Mucosa of descending colon (tissue), 3 donors: Measurements from ENCODE around the gene PIP5K1C. TPM values are rescaled to one million over a fixed set of nuclear protein-coding genes. Genes with fewer than 3 reads are reported as not detected.

Experiments
- ATAC-seq: fragments of 200-7000 bp; cut with Tn5 transposase; one replicate; pipeline ENCODE4 v1.9.1; 2020; ENCODE audit warnings: mild to moderate bottlenecking, moderate library complexity
- DNase-seq, 3 donors: peaks; one replicate each; pipeline ENCODE4 v3.0.0-alpha.2; 2020
- H3K36me3 ChIP-seq: fragments of 200-600 bp; one replicate; pipeline ENCODE4 v1.8.0; 2021; ENCODE audit warnings: low read depth, mild to moderate bottlenecking
- H3K4me1 ChIP-seq: fragments of 200-600 bp; one replicate; pipeline ENCODE4 v1.8.0; 2021; ENCODE audit warnings: low read depth, mild to moderate bottlenecking
- H3K4me3 ChIP-seq: fragments of 200-600 bp; one replicate; pipeline ENCODE4 v1.8.0; 2021; ENCODE audit warnings: mild to moderate bottlenecking
- H3K9me3 ChIP-seq: fragments of 200-600 bp; one replicate; pipeline ENCODE4 v1.8.0; 2021; ENCODE audit warnings: mild to moderate bottlenecking
- intact Hi-C, 2 donors: fragments of 100-400 bp; cut with DNase I in 1 of 2; cut with micrococcal nuclease in 1 of 2; formaldehyde crosslinking; loops; one replicate each; pipeline versions ENCODE4 v1.11.0 to v1.11.1; 2022; cut with DNase I, micrococcal nuclease
- total RNA-seq, 3 donors: library from RNA; stranded (reverse); fragmentation: NEBNext Ultra II Directional in 2 of 3; extraction: Animal tissue kit (Norgen Biotek cat#: 25700) in 2 of 3; gene quantifications; one replicate each; pipeline versions ENCODE4 v1.2.1 to v1.2.4, GENCODE V29; 2021 to 2023
- TF ChIP-seq, protein P1 (sequence below): fragments of 200-600 bp; IDR thresholded peaks from one replicate; pipeline ENCODE4 v1.8.0; 2022; ENCODE audit warnings: antibody characterized with exemption, mild to moderate bottlenecking
- donor health status: DM: no; HTN: no; CAD: no; lungs with moderate emphysema.
- donor health status: DM: no; HTN: no; CAD: no.
- donor health status: DM: no; HTN: yes; CAD: no.

PIP5K1C gene
- total RNA-seq, 3 donors from 2014 or later: 23.1 to 95.2 (median 23.2) TPM

DNA sequence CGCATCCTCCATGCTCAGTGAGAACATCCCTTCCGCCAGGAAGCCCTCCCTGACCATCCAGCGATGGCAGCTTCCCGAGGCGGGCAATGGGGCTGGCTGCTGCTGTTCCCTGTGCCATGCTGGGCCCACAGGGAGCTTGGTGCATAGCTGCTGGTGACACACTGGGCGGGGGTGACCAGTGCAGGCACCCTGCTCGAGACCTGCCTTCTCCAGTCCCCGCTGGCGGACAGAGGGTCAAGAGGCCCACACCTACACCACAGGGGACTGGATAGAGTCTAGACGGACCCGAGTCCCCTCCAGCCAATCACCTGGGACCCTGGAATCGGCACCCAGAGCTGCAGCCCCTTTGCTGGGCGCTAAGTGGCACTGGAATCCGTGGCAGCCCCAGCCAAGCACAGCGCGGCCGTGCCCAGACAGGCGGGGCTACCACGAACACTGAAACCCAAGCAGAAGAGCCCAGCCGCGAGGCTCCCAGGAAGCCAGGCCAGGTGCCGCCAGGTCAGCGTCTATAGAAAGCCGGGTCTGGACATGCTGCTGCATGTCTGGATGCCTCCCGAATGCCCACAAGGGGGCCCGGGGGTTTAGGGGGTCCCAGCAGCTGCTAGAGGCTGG lies 84.6 kb downstream of the PIP5K1C start:
- intact Hi-C loops: loop anchor here in 1 of 2 donors (10.0 kb wide), 1 partner anchor 71 kb away; no protein-coding TSS in a partner anchor
- DNase-seq: no peak
- Histone ChIP-seq H3K36me3 (no peaks in the 10 kb centered on the region), H3K4me3 (no peak overlapping the region), H3K9me3 (no peaks in the 10 kb centered on the region), H3K4me1 (no peaks in the 10 kb centered on the region)
- TF ChIP-seq, protein P1, sequence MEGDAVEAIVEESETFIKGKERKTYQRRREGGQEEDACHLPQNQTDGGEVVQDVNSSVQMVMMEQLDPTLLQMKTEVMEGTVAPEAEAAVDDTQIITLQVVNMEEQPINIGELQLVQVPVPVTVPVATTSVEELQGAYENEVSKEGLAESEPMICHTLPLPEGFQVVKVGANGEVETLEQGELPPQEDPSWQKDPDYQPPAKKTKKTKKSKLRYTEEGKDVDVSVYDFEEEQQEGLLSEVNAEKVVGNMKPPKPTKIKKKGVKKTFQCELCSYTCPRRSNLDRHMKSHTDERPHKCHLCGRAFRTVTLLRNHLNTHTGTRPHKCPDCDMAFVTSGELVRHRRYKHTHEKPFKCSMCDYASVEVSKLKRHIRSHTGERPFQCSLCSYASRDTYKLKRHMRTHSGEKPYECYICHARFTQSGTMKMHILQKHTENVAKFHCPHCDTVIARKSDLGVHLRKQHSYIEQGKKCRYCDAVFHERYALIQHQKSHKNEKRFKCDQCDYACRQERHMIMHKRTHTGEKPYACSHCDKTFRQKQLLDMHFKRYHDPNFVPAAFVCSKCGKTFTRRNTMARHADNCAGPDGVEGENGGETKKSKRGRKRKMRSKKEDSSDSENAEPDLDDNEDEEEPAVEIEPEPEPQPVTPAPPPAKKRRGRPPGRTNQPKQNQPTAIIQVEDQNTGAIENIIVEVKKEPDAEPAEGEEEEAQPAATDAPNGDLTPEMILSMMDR: no peak
- ATAC-seq: no peak

DNA sequence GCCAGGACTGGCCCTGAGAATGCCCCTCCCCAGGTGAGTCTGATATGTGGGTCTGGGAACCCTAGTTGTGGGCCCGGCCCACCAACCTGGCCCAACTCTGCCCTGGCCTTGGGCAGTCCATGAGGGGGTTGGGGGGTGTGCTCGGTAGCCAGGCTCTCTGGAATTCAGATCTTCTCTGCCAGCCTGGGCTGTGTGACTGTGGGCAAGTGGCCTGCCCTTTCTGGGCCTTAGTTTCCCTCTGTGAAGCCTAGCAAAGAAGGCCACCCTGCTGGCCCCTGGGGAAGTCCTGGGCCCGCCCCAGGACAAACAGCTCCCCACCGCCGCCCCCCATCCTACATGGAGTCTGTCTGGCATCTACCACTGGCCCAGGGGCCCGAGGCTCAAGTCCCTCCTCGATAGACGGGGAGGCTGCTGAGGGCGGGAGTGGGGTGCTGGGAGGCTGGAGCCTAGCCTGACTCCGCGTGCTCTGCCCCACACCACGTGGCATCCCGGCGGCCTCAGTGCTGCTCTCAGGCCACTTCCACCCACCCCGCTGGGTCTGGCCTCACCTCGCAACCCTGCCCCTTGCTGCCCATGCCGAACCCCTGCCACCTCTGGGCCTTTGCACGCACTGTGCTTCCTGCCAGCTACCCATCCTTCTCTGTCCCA lies 85.3 kb downstream of the PIP5K1C start:
- Histone ChIP-seq H3K9me3 (no peaks in the 10 kb centered on the region), H3K4me3 (no peak overlapping the region), H3K4me1 (no peaks in the 10 kb centered on the region), H3K36me3 (no peaks in the 10 kb centered on the region)
- TF ChIP-seq, protein P1: no peak
- intact Hi-C loops: loop anchor here in 1 of 2 donors (10.0 kb wide), 1 partner anchor 70 kb away; no protein-coding TSS in a partner anchor
- DNase-seq (no peak), ATAC-seq (no peak)

DNA sequence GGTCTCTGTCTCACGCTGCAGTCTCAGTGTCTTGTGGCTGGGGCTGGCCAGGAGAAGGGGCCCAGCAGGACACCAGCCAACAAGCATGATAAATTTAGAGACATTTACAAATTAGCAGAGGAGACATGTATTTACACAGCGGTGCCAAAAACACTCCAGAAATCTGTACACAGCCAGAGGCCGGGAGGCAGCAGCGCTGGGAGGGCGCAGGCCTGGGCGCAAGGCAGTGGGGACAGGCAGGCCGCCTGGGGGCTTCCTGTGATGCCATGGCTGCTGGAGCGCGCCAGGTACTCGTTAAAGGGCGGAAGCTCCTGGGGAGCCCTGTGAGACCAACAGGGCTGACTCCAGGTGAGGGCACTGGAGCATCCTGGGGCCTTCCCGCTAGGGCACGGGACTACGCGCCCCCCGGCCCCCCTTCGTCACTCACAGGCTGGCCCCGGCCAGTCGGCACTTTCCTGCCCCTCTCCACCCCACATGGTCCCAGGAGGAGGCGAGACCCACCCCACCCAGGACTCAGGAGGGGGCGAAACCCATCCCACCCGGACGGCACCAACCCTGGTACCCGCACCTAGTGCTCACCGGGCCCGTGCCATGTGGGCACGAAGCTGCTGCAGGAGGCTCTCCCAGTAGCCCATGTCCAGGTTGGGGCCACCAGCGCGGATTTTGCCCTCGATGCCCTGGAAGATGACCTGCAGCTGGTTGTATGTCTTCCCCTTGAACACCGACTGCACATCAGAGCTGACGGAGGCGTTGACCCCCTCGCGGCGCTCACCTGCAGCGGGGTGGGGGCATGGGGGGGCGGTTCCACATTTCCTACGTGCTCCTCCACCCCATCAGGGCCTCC lies 86.2 kb downstream of the PIP5K1C start:
- Histone ChIP-seq H3K4me1 (no peaks in the 10 kb centered on the region), H3K4me3 (no peak overlapping the region), H3K36me3 (no peaks in the 10 kb centered on the region), H3K9me3 (no peaks in the 10 kb centered on the region)
- ATAC-seq (no peak), DNase-seq (no peak)
- intact Hi-C loops: loop anchor here in 1 of 2 donors (10.0 kb wide), 1 partner anchor 69 kb away; no protein-coding TSS in a partner anchor
- TF ChIP-seq, protein P1: no peak

DNA sequence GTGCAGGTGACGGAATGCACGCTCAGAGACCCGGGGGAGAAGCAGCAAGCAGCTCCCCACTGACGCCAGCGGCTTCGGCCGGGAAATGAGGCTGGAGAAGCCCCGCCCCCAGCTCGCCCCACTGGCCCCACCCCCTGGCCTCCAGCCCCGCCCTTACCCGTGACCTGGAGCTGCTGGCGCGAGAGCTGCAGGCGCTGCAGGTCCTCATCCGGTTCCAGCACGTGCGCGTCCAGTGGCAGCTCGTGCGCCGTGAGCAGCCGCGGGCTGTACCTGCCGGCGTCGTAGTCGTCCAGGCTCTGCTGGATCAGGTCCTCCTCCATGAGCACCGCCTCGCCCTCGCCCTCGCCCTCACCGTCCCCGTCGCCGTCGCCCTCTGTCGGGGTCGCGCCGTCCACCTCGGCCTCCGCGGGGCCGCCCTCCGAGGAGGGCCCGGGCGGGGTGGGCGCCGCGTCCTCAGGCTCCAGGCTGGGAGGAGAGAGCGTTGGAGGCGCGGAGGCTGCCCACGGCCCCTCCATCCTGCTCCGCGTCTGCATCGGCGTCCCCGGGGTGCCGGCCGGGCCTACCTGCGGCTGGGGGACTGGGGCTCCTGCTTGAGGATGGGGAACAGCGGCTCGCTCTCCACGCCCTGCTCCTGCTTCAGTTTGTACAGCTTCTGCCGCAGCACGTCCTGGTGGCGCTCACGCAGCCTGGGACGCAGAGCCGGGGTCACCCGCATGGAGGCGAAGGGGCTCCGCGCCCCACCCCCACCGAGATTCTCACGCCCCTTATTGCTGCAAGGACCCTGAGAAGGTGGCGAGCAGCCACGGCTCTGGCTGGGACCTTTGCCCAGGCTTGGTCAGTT lies 87.1 kb downstream of the PIP5K1C start:
- TF ChIP-seq, protein P1: no peak
- DNase-seq (peak in 1 of 3 donors; percentile 52), ATAC-seq (no peak)
- Histone ChIP-seq H3K9me3 (no peaks in the 10 kb centered on the region), H3K36me3 (no peaks in the 10 kb centered on the region), H3K4me3 (no peak overlapping the region), H3K4me1 (no peaks in the 10 kb centered on the region)
- intact Hi-C loops: loop anchor here in 1 of 2 donors (10.0 kb wide), 1 partner anchor 68 kb away; no protein-coding TSS in a partner anchor

DNA sequence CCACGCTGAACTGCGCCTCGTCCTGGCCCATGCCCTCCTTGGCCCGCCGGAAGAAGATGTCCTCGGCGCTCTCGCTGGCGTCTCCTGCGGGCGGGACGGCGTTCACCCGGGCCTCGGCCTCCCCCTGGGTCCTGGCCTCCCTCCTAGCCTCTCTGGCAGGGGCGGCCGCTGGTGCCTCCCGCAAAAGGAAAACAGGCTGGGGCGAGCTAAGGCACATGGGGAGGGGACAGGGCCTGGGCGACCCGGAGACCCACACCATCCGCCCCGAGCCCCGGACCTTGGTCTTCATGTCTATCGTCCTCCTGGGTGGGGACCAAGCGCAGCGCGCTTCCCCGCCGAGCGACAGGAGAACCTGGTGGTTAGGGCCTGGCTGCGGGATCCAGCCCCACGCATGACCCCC lies 87.9 kb downstream of the PIP5K1C start:
- Histone ChIP-seq H3K9me3 (no peaks in the 10 kb centered on the region), H3K36me3 (no peaks in the 10 kb centered on the region), H3K4me1 (peaks cover 3% of the 10 kb centered on the region), H3K4me3 (no peak overlapping the region)
- intact Hi-C loops: loop anchor here in 1 of 2 donors (10.0 kb wide), 1 partner anchor 68 kb away; no protein-coding TSS in a partner anchor
- ATAC-seq (no peak), DNase-seq (no peak)
- TF ChIP-seq, protein P1: no peak
